PC-3 (cell line): Measurements from ENCODE around the gene AK8. TPM values are rescaled to one million over a fixed set of nuclear protein-coding genes. Genes with fewer than 3 reads are reported as not detected.

Experiments used
- ATAC-seq: fragments of 200-7000 bp; cut with Tn5 transposase; 2 replicates; pipeline ENCODE4 v1.9.1; 2020; ENCODE audit warnings: mild to moderate bottlenecking, moderate library complexity
- BruUV-seq: library from RNA; stranded (reverse); fragments of 400-500 nt; replicated peaks from 2 replicates; lab custom pipeline; 2021; lab: Mats Ljungman, UMichigan
- CTCF ChIA-PET: fragments of 300-600 bp; sonication (Branson Sonifier 250); formaldehyde crosslinking; loops from one replicate; lab custom pipeline; 2022; ENCODE audit warnings: antibody characterized with exemption; lab: Charles Lee
- POLR2A ChIA-PET: fragments of 300-600 bp; sonication (Branson Sonifier 250); formaldehyde crosslinking; loops from one replicate; lab custom pipeline; 2022; ENCODE audit warnings: antibody characterized with exemption; ENCODE audit not compliant: unreplicated experiment; lab: Charles Lee
- DNase-seq: peaks from one replicate; pipeline ENCODE4 v3.0.0-alpha.2; 2015
- H2AFZ ChIP-seq: fragments of 300-600 bp; sonication (generic); 2 replicates; pipeline ENCODE4 v1.6.0; 2016; ENCODE audit warnings: antibody characterized with exemption, low read length
- H3F3A ChIP-seq: fragments of 300-600 bp; sonication (generic); one replicate; pipeline ENCODE4 v1.6.0; 2017; ENCODE audit warnings: antibody characterized with exemption, low read length, control low read depth, mild to moderate bottlenecking; ENCODE audit not compliant: unreplicated experiment
- H3K27ac ChIP-seq: fragments of 300-600 bp; sonication (generic); 2 replicates; pipeline ENCODE4 v1.5.1; 2016; ENCODE audit warnings: mild to moderate bottlenecking, low read length
- H3K27me3 ChIP-seq: fragments of 300-600 bp; sonication (generic); 2 replicates; pipeline ENCODE4 v1.6.1; 2016; ENCODE audit warnings: low read length, mixed read lengths
- H3K36me3 ChIP-seq: fragments of 300-600 bp; sonication (generic); 2 replicates; pipeline ENCODE4 v1.6.1; 2016; ENCODE audit warnings: low read depth, mixed run types, low read length, mixed read lengths
- H3K4me1 ChIP-seq: fragments of 300-600 bp; sonication (generic); 2 replicates; pipeline ENCODE4 v1.5.1; 2016; ENCODE audit warnings: low read length; ENCODE audit not compliant: insufficient read depth
- H3K4me2 ChIP-seq: fragments of 300-600 bp; sonication (generic); 2 replicates; pipeline ENCODE4 v1.6.0; 2016; ENCODE audit warnings: low read length
- H3K4me3 ChIP-seq: fragments of 300-600 bp; sonication (generic); 2 replicates; pipeline ENCODE4 v1.5.1; 2016; ENCODE audit warnings: mild to moderate bottlenecking, low read length, mixed read lengths
- H3K79me2 ChIP-seq: fragments of 300-600 bp; sonication (generic); 2 replicates; pipeline ENCODE4 v1.6.1; 2017; ENCODE audit warnings: low read length, mixed read lengths
- H3K9ac ChIP-seq: fragments of 300-600 bp; sonication (generic); 2 replicates; pipeline ENCODE4 v1.6.0; 2016; ENCODE audit warnings: mild to moderate bottlenecking, low read length
- H3K9me2 ChIP-seq: fragments of 300-600 bp; sonication (generic); replicated peaks from 2 replicates; pipeline ENCODE4 v1.6.1; 2016; ENCODE audit warnings: mixed run types, low read length, mixed read lengths
- H3K9me3 ChIP-seq: fragments of 300-600 bp; sonication (generic); 2 replicates; pipeline ENCODE4 v1.6.1; 2016; ENCODE audit warnings: low read length, mixed read lengths
- H4K20me1 ChIP-seq: fragments of 300-600 bp; sonication (generic); 2 replicates; pipeline ENCODE4 v1.6.1; 2016; ENCODE audit warnings: low read length, mixed read lengths
- CTCF ChIP-seq: fragments of 300-600 bp; sonication (generic); conservative IDR thresholded peaks from 2 replicates; pipeline ENCODE4 v1.5.1; 2017; ENCODE audit warnings: antibody characterized with exemption, low read depth, mild to moderate bottlenecking, low read length
- EZH2 ChIP-seq: fragments of 300-600 bp; sonication (generic); IDR thresholded peaks from one replicate; pipeline ENCODE4 v1.6.1; 2017; ENCODE audit warnings: antibody characterized with exemption, mild to moderate bottlenecking, low read length; ENCODE audit not compliant: unreplicated experiment
- EZH2phosphoT487 ChIP-seq: fragments of 300-600 bp; sonication (generic); IDR thresholded peaks from 2 replicates; pipeline ENCODE4 v1.6.1; 2018; ENCODE audit warnings: mild to moderate bottlenecking, antibody characterized with exemption, low read length, borderline replicate concordance
- intact Hi-C: fragments of 100-400 bp; cut with micrococcal nuclease; formaldehyde crosslinking; loops from 2 replicates; pipeline ENCODE4 v1.9.0; 2023
- total RNA-seq: library from RNA; depleted of rRNA; stranded (reverse); fragments of >200 nt; gene quantifications from 2 replicates; pipeline ENCODE4 v1.2.3, GENCODE V29; 2014

Gene AK8
- total RNA-seq, 1 experiment from 2014 or later = 0.55 TPM

- no peaks in the 10 kb centered on the region for H3K9me3 ChIP-seq
- no peaks in the 10 kb centered on the region for H3K36me3 ChIP-seq
- POLR2A ChIA-PET = no interaction called here
- no peaks in the 10 kb centered on the region for H3K9me2 ChIP-seq
- H3K79me2 ChIP-seq = no peaks in the 10 kb centered on the region
- DNase-seq = no peak
- H3K27ac ChIP-seq = no peak overlapping the region
- CTCF ChIA-PET = no interaction called here
- no peak overlapping the region for H3K4me3 ChIP-seq
- no peak for TF ChIP-seq CTCF
- no peak for TF ChIP-seq EZH2
- TF ChIP-seq EZH2phosphoT487 = no peak
- H3K4me2 ChIP-seq = no peak overlapping the region
- no TSS peak for BruUV-seq
- H3K9ac ChIP-seq = no peak overlapping the region
- no peaks in the 10 kb centered on the region for H3F3A ChIP-seq
- no peaks in the 10 kb centered on the region for H3K4me1 ChIP-seq
- ATAC-seq = no peak
- H3K27me3 ChIP-seq = no peaks in the 10 kb centered on the region
- intact Hi-C loops = no loop called here
- no peaks in the 10 kb centered on the region for H4K20me1 ChIP-seq
- H2AFZ ChIP-seq = no peak overlapping the region
Measured at GRCh38 chr9:132728497-132728896, 149.6 kb downstream of the AK8 start.

- Histone ChIP-seq H3K4me3 (no peak overlapping the region), H4K20me1 (no peaks in the 10 kb centered on the region), H3K9ac (no peak overlapping the region), H3F3A (no peaks in the 10 kb centered on the region), H3K9me3 (no peaks in the 10 kb centered on the region), H3K4me2 (no peak overlapping the region), H3K9me2 (no peaks in the 10 kb centered on the region), H3K79me2 (no peaks in the 10 kb centered on the region), H2AFZ (no peak overlapping the region), H3K27ac (no peak overlapping the region), H3K36me3 (no peaks in the 10 kb centered on the region), H3K4me1 (no peaks in the 10 kb centered on the region), H3K27me3 (no peaks in the 10 kb centered on the region)
- ATAC-seq (no peak), DNase-seq (no peak)
- ChIA-PET POLR2A (no interaction called here), CTCF (no interaction called here)
- TF ChIP-seq CTCF (no peak), EZH2 (no peak), EZH2phosphoT487 (no peak)
- intact Hi-C loops = no loop called here
- BruUV-seq = no TSS peak
Measured at GRCh38 chr9:132728071-132728470, 150.0 kb downstream of the AK8 start.

GRCh38 chr9:132726576-132727130 is 151.4 kb downstream of the AK8 start:
- Histone ChIP-seq H3K79me2 (no peaks in the 10 kb centered on the region), H3K4me2 (no peak overlapping the region), H2AFZ (no peak overlapping the region), H3K27ac (no peak overlapping the region), H3K4me3 (no peak overlapping the region), H3K9me2 (no peaks in the 10 kb centered on the region), H3K36me3 (no peaks in the 10 kb centered on the region), H3K27me3 (no peaks in the 10 kb centered on the region), H3K4me1 (no peaks in the 10 kb centered on the region), H3K9ac (no peak overlapping the region), H3K9me3 (no peaks in the 10 kb centered on the region), H4K20me1 (no peaks in the 10 kb centered on the region), H3F3A (no peaks in the 10 kb centered on the region)
- TF ChIP-seq EZH2 (no peak), EZH2phosphoT487 (no peak), CTCF (no peak)
- POLR2A ChIA-PET = no interaction called here
- CTCF ChIA-PET = no interaction called here
- no TSS peak for BruUV-seq
- ATAC-seq = no peak
- DNase-seq = no peak
- intact Hi-C loops = no loop called here
